ENCODE measurements around the gene THAP7.

The THAP7 gene

DNA sequence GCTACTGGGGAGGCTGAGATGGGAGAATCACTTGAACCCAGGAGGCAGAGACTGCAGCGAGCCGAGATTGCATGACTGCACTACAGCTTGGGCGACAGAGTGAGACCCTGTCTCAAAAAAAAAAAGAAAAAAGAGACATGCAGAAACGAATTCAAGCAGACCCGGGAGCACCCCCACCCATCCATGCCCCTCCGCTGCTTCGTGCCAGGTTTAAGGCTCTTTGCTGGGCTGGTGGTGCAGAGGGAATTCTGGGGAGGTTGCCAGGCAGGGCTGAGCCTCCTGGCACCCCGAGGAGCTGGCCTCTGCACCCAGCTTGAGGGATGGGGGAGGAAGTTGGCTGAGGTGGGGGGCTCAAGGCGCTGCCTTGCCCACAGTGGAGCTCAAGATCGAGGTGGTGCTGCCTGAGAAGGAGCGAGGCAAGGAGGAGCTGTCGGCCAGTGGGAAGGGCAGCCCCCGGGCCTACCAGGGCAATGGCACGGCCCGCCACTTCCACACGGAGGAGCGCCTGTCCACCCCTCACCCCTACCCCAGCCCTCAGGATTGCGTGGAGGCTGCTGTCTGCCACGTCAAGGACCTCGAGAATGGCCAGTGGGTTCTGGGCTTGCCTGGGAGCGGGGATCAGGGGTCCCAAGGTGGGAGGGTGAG, 28.9 kb downstream of the THAP7 start:
- no peak for TF ChIP-seq POLR2AphosphoS5 (IDR thresholded peaks at IDR 0.05; ENCODE audit: low read depth, low read length)
- TF ChIP-seq FOXP2 (optimal IDR thresholded peaks at IDR 0.05; ENCODE audit: borderline replicate concordance, extremely low read depth, extremely low read length, insufficient read depth) = no peak
- TF ChIP-seq, protein P1, sequence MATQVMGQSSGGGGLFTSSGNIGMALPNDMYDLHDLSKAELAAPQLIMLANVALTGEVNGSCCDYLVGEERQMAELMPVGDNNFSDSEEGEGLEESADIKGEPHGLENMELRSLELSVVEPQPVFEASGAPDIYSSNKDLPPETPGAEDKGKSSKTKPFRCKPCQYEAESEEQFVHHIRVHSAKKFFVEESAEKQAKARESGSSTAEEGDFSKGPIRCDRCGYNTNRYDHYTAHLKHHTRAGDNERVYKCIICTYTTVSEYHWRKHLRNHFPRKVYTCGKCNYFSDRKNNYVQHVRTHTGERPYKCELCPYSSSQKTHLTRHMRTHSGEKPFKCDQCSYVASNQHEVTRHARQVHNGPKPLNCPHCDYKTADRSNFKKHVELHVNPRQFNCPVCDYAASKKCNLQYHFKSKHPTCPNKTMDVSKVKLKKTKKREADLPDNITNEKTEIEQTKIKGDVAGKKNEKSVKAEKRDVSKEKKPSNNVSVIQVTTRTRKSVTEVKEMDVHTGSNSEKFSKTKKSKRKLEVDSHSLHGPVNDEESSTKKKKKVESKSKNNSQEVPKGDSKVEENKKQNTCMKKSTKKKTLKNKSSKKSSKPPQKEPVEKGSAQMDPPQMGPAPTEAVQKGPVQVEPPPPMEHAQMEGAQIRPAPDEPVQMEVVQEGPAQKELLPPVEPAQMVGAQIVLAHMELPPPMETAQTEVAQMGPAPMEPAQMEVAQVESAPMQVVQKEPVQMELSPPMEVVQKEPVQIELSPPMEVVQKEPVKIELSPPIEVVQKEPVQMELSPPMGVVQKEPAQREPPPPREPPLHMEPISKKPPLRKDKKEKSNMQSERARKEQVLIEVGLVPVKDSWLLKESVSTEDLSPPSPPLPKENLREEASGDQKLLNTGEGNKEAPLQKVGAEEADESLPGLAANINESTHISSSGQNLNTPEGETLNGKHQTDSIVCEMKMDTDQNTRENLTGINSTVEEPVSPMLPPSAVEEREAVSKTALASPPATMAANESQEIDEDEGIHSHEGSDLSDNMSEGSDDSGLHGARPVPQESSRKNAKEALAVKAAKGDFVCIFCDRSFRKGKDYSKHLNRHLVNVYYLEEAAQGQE (IDR thresholded peaks at IDR 0.05; ENCODE audit: insufficient read depth in 1 of 2, low read depth in 2 of 2, low read length in 2 of 2) = no peak
- TF ChIP-seq TAF1 (IDR thresholded peaks at IDR 0.05; ENCODE audit: borderline replicate concordance, insufficient read depth, low read length) = no peak
- no peak for TF ChIP-seq SIN3A (IDR thresholded peaks at IDR 0.05; ENCODE audit: borderline replicate concordance, insufficient read depth, low read length)

DNA sequence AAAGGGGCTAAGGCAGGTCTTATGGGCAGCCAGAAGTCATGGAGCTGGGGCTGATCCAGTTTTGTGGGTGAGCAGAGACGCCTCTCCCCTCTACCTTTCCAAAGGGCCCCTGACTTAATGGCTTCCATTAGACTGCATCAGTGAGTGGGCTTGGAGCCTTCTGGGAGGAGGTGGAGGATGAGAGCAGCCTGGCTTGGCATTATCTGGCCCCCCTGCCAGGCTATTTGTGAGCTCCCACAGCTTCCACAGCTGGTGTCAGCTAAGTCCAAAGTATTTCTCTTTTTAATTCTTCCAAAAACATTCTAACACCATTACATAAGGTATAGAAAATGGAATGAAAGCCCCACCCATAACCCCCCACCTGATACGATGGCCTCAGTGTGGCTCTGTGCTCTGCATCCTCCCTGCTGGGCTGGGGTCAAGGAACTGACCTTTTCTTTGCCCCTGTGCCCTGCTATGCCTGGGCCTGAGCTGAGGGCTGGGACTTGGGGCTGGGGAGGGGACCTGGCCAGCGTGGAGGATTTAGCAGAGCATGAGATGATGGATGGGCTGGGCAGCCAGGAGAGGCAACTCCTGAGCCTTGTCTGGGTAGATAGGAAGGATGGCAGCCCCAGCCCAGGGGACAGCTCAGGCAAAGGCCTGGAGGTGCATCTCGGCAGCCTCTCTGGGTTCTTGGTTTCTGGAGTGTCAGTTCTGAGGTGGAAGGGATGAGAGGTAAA, 30.8 kb downstream of the THAP7 start:
- no peak for TF ChIP-seq POLR2AphosphoS5 (IDR thresholded peaks at IDR 0.05; ENCODE audit: low read depth, low read length)

DNA sequence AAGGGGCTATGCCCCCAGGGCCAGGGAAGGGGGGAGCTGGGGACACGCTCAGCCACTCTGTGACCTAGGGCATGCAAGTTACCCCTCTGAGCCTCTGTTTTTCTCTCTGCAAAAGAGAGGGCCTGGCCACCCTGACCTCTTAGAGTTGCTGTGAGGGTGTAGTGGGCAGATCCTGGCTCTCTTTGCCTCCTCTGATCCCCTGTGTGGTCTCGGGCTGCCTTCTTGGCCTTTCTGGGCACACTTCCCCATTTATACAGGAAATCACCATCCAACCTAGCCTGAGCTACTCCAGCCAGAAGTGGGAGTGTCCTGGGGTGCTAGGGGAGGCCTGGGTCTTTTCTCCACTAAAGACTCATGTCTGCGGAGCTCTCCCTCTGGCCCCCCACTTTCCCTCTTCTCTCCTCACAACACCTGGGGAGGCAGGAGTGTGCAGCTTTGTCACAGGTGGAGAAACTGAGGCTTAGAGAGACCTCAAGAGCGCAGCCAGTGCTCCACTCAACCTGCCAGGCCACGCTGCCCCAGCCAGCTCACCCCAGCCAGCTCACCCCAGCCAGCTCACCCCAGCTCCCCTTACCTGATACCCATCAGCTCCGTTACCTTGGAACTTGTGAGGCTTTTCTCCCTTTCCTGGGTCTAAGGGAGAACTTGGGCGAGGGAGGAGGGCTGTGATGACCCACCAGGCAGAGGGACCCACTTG, 33.5 kb downstream of the THAP7 start:
- TF ChIP-seq FOXP2 (optimal IDR thresholded peaks at IDR 0.05; ENCODE audit: borderline replicate concordance, extremely low read depth, extremely low read length, insufficient read depth) (no peak), POLR2AphosphoS5 (IDR thresholded peaks at IDR 0.05; ENCODE audit: low read depth, low read length) (no peak), SIN3A (IDR thresholded peaks at IDR 0.05; ENCODE audit: borderline replicate concordance, insufficient read depth, low read length) (no peak)
- TF ChIP-seq, protein P1 (IDR thresholded peaks at IDR 0.05; ENCODE audit: insufficient read depth in 1 of 2, low read depth in 2 of 2, low read length in 2 of 2) = no peak

DNA sequence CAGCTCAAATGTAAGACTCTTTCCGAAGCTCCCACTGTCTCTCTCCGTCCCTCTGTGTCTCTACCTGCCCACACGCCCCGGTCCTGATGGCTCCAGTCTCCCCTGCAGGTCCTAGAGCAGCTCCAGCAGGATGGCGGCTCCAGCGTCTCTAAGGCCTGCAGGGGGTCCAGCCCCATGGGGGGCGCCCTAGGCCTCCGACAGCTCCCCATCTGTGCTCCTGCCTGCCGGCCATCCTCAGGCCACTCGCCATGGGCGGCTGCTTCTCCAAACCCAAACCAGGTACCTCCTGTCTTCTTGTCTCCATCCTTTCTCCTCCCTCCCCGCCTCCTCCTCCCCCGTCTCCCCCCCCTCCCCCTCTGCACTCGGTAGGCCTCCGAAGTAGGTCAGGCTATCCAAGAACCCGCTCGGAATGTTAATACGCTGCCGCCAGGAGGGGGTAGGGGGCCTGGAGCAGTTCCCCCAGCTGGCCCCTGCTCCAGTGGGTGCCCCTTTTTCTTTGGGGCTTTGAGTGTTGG, 34.2 kb downstream of the THAP7 start:
- TF ChIP-seq POLR2AphosphoS5 (IDR thresholded peaks at IDR 0.05; ENCODE audit: low read depth, low read length) (no peak), TAF1 (IDR thresholded peaks at IDR 0.05; ENCODE audit: borderline replicate concordance, insufficient read depth, low read length) (no peak), SIN3A (IDR thresholded peaks at IDR 0.05; ENCODE audit: borderline replicate concordance, insufficient read depth, low read length) (no peak), FOXP2 (optimal IDR thresholded peaks at IDR 0.05; ENCODE audit: borderline replicate concordance, extremely low read depth, extremely low read length, insufficient read depth) (no peak)
- TF ChIP-seq, protein P1 (IDR thresholded peaks at IDR 0.05; ENCODE audit: insufficient read depth in 1 of 2, low read depth in 2 of 2, low read length in 2 of 2) = no peak

DNA sequence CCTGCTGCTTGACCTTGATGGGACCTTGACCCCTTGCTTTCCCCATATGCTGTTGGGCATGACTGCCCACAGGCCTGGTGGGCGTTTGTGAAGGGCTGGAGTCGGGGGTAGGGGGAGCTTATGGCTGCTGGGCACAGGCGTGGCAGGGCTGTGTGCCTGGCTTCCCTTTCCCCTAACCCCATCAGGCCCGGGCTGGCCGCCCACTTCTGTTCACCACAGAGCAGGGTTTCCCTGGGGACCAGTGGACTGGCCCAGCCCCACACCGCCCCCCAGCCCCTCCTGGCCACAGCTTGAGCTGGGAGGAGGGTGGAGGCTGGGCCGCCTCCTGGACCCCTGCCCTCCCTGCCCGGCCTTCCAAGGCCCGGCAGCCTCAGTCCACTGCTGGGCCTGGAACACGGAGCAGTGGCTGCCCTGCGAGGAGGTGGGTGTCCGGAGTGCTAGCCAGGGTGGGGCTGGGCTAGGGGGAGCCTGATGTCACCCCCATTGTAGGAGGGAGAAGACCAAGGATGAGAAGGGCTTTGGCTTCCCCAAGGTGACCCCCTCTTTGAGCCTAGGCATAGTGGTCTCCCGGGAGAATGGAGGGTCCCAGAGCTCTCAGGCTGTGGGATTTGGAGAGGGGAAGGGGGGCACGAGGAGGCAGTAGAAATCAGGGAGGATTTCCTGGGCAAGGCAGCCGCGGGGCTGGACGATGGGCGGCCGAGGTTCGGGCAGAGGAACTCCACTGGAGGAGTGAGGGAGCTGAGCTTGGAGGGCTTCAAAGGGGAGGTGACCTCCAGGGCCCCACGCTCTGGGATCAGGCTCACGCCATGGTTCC, 34.8 kb downstream of the THAP7 start, which contains the start of gene AIFM3:
Gene AIFM3 (plus strand): TSS at position 373 of the 814 bp plus-strand sequence. CDS start 690 bp downstream, outside the sequence.
- TF ChIP-seq POLR2AphosphoS5 (IDR thresholded peaks at IDR 0.05; ENCODE audit: low read depth, low read length) (no peak), FOXP2 (optimal IDR thresholded peaks at IDR 0.05; ENCODE audit: borderline replicate concordance, extremely low read depth, extremely low read length, insufficient read depth) (no peak), SIN3A (IDR thresholded peaks at IDR 0.05; ENCODE audit: borderline replicate concordance, insufficient read depth, low read length) (no peak)
- TF ChIP-seq, protein P1 (IDR thresholded peaks at IDR 0.05; ENCODE audit: insufficient read depth in 1 of 2, low read depth in 2 of 2, low read length in 2 of 2) = no peak

Measured in PFSK-1 (cell line).